HG03460 (cell line): ENCODE measurements around the gene RHOG.
"Not testable (repeated sequence)": the region's sequence is repeated elsewhere in the genome, so short reads cannot be mapped to it uniquely, and the experiment has no call there.

Source experiments
- ATAC-seq: cut with Tn5 transposase; IDR thresholded peaks from one replicate; pipeline ENCODE4 v1.9.1; 2021; ENCODE audit not compliant: unreplicated experiment

Gene RHOG

GRCh38 chr11:3810951-3811350 is 29.8 kb downstream of the RHOG start:
- ATAC-seq: no peak

GRCh38 chr11:3810446-3810845 is 30.3 kb downstream of the RHOG start:
- no peak for ATAC-seq

- ATAC-seq: no peak
Measured at GRCh38 chr11:3809624-3809928, 31.2 kb downstream of the RHOG start.

GRCh38 chr11:3808861-3809623 is 31.7 kb downstream of the RHOG start:
- peak; percentile 78 for ATAC-seq

- ATAC-seq: peak; percentile 68
Measured at GRCh38 chr11:3807909-3808860, 32.6 kb downstream of the RHOG start, which contains the start of gene PGAP2. PGAP2 (plus strand) TSS chr11:3808560; CDS start chr11:3811260, 2,700 bp downstream.

- ATAC-seq: no peak
Measured at GRCh38 chr11:3803726-3804495, 36.8 kb downstream of the RHOG start.

GRCh38 chr11:3802011-3802790 is 38.6 kb downstream of the RHOG start:
- ATAC-seq: no peak

- no peak for ATAC-seq
Measured at GRCh38 chr11:3799873-3800272, 40.9 kb downstream of the RHOG start.

GRCh38 chr11:3799143-3799542 is 41.6 kb downstream of the RHOG start:
- no peak for ATAC-seq

- ATAC-seq: peak; percentile 87
Measured at GRCh38 chr11:3797329-3798090, 43.2 kb downstream of the RHOG start, which contains the start of gene NUP98. NUP98 (minus strand) TSS chr11:3797554; CDS start chr11:3782117, 15,437 bp downstream.

- ATAC-seq: peak; percentile 26
Measured at GRCh38 chr11:3796801-3797328, 43.9 kb downstream of the RHOG start.

- no peak for ATAC-seq
Measured at GRCh38 chr11:3796346-3796745, 44.4 kb downstream of the RHOG start.

GRCh38 chr11:3796002-3796311 is 44.8 kb downstream of the RHOG start:
- no peak for ATAC-seq

- ATAC-seq: no peak
Measured at GRCh38 chr11:3795131-3796001, 45.4 kb downstream of the RHOG start.

- ATAC-seq: not testable (repeated sequence)
Measured at GRCh38 chr11:3794387-3794786, 46.4 kb downstream of the RHOG start.

- ATAC-seq: no peak
Measured at GRCh38 chr11:3786781-3787428, 53.9 kb downstream of the RHOG start.

GRCh38 chr11:3783611-3784010 is 57.1 kb downstream of the RHOG start:
- ATAC-seq: no peak

GRCh38 chr11:3782963-3783362 is 57.8 kb downstream of the RHOG start:
- no peak for ATAC-seq
